ENCODE results near the gene SORBS1.

The SORBS1 gene

GRCh38 chr10:95324436-95325268 lies 236.5 kb downstream of the SORBS1 start:
- no peak for DNase-seq (ENCODE audit: low read depth in 2 of 2)

- DNase-seq (ENCODE audit: low read depth in 2 of 2), result no peak
Measured at GRCh38 chr10:95321554-95322301, 239.4 kb downstream of the SORBS1 start.

- no peak for DNase-seq (ENCODE audit: low read depth in 2 of 2)
Measured at GRCh38 chr10:95319239-95319638, 241.9 kb downstream of the SORBS1 start.

GRCh38 chr10:95315509-95315908 lies 245.7 kb downstream of the SORBS1 start:
- DNase-seq (ENCODE audit: low read depth in 2 of 2), result no peak

- no peak for DNase-seq (ENCODE audit: low read depth in 2 of 2)
Measured at GRCh38 chr10:95314192-95314918, 246.8 kb downstream of the SORBS1 start.

GRCh38 chr10:95312986-95313495 lies 248.1 kb downstream of the SORBS1 start:
- no peak for DNase-seq (ENCODE audit: low read depth in 2 of 2)

GRCh38 chr10:95312257-95312656 lies 248.9 kb downstream of the SORBS1 start:
- no peak for DNase-seq (ENCODE audit: low read depth in 2 of 2)

GRCh38 chr10:95309958-95310357 lies 251.2 kb downstream of the SORBS1 start:
- DNase-seq (ENCODE audit: low read depth in 2 of 2), result no peak

- no peak for DNase-seq (ENCODE audit: low read depth in 2 of 2)
Measured at GRCh38 chr10:95308389-95309302, 252.5 kb downstream of the SORBS1 start.

- no peak for DNase-seq (ENCODE audit: low read depth in 2 of 2)
Measured at GRCh38 chr10:95306851-95307250, 254.3 kb downstream of the SORBS1 start.

- DNase-seq (ENCODE audit: low read depth in 2 of 2), result no peak
Measured at GRCh38 chr10:95306318-95306650, 254.9 kb downstream of the SORBS1 start.

GRCh38 chr10:95305606-95306317 lies 255.4 kb downstream of the SORBS1 start:
- no peak for DNase-seq (ENCODE audit: low read depth in 2 of 2)

GRCh38 chr10:95304976-95305375 lies 256.2 kb downstream of the SORBS1 start:
- DNase-seq (ENCODE audit: low read depth in 2 of 2), result no peak

GRCh38 chr10:95304463-95304862 lies 256.7 kb downstream of the SORBS1 start:
- DNase-seq (ENCODE audit: low read depth in 2 of 2), result no peak

- DNase-seq (ENCODE audit: low read depth in 2 of 2), result no peak
Measured at GRCh38 chr10:95303950-95304349, 257.2 kb downstream of the SORBS1 start.

- no peak for DNase-seq (ENCODE audit: low read depth in 2 of 2)
Measured at GRCh38 chr10:95303535-95303934, 257.6 kb downstream of the SORBS1 start.

GRCh38 chr10:95300022-95300539 lies 261.1 kb downstream of the SORBS1 start:
- DNase-seq (ENCODE audit: low read depth in 2 of 2), result no peak

- no peak for DNase-seq (ENCODE audit: low read depth in 2 of 2)
Measured at GRCh38 chr10:95297402-95297801, 263.8 kb downstream of the SORBS1 start.

- DNase-seq (ENCODE audit: low read depth in 2 of 2), result no peak
Measured at GRCh38 chr10:95296764-95297163, 264.4 kb downstream of the SORBS1 start.

GRCh38 chr10:95295031-95295755 lies 266.0 kb downstream of the SORBS1 start:
- peak; percentile 17 to 23 for DNase-seq (ENCODE audit: low read depth in 2 of 2)
